Breast epithelium (tissue), 4 donors: ENCODE measurements around the gene BARHL1. TPM values are rescaled to one million over a fixed set of nuclear protein-coding genes. Genes with fewer than 3 reads are reported as not detected.

ENCODE experiments used
- DNase-seq, 2 donors: peaks; one replicate each; pipeline ENCODE4 v3.0.0-alpha.2; 2019; ENCODE audit warnings: low spot score in 2 of 2
- H3K27ac ChIP-seq, 2 donors: fragments of 200-600 bp; sonication (generic) in 1 of 2; one replicate each; pipeline ENCODE4 v1.5.1; 2016 to 2019; ENCODE audit warnings: mild to moderate bottlenecking in 1 of 2
- H3K27me3 ChIP-seq, 2 donors: fragments of 200-600 bp; sonication (generic) in 1 of 2; one replicate each; pipeline versions ENCODE4 v1.5.1 to v1.6.0; 2017 to 2019; ENCODE audit warnings: control low read depth in 1 of 2, mild to moderate bottlenecking in 1 of 2
- H3K36me3 ChIP-seq: fragments of 200-600 bp; one replicate; pipeline ENCODE4 v1.5.1; 2019
- H3K4me1 ChIP-seq, 2 donors: fragments of 200-600 bp; sonication (generic); one replicate each; pipeline ENCODE4 v1.5.1; 2016 to 2019; ENCODE audit warnings: control low read depth in 1 of 2
- H3K4me3 ChIP-seq, 3 donors: fragments of 200-600 bp; sonication (generic); 1 replicate in 2 of 3; 2 replicates in 1 of 3; pipeline ENCODE4 v1.5.1; 2016 to 2019; ENCODE audit warnings: mild to moderate bottlenecking in 3 of 3, moderate library complexity in 2 of 3
- H3K9me3 ChIP-seq, 2 donors: fragments of 200-600 bp; sonication (generic) in 1 of 2; one replicate each; pipeline ENCODE4 v1.5.1; 2016 to 2019; ENCODE audit warnings: control low read depth in 1 of 2
- CTCF ChIP-seq, 3 donors: fragments of 450-650 bp; IDR thresholded peaks; one replicate each; pipeline ENCODE4 v1.5.1; 2016 to 2017; ENCODE audit warnings: antibody characterized with exemption in 3 of 3, mild to moderate bottlenecking in 3 of 3, moderate library complexity in 3 of 3
- POLR2A ChIP-seq: fragments of 450-650 bp; IDR thresholded peaks from one replicate; pipeline ENCODE4 v1.6.1; 2016; ENCODE audit warnings: antibody characterized with exemption, mild to moderate bottlenecking, moderate library complexity
- POLR2AphosphoS5 ChIP-seq, 3 donors: sonication (generic); formaldehyde crosslinking; IDR thresholded peaks; one replicate each; pipeline ENCODE4 v1.6.1; 2017; ENCODE audit warnings: antibody characterized with exemption in 3 of 3
- intact Hi-C: fragments of 100-400 bp; cut with DNase I; formaldehyde crosslinking; loops from one replicate; pipeline ENCODE4 v1.15.1; 2023; ENCODE audit warnings: low total_unique reads
- total RNA-seq, 3 donors: library from RNA; depleted of rRNA; stranded (reverse); fragments of >200 nt; gene quantifications; one replicate each; pipeline ENCODE4 v1.1.0, GENCODE V29; 2016

BARHL1 gene
- total RNA-seq, 3 donors from 2014 or later, result not detected

- no peak overlapping the region for H3K4me3 ChIP-seq
- DNase-seq, result no peak
- no peaks in the 10 kb centered on the region for H3K4me1 ChIP-seq
- H3K27ac ChIP-seq, result no peak overlapping the region
- intact Hi-C loops, result no loop called here
- H3K36me3 ChIP-seq, result no peaks in the 10 kb centered on the region
- peaks cover 0 to 13% of the 10 kb centered on the region in 2 donors for H3K27me3 ChIP-seq
- no peaks in the 10 kb centered on the region for H3K9me3 ChIP-seq
- TF ChIP-seq POLR2AphosphoS5 (IDR thresholded peaks at IDR 0.05) (no peak), POLR2A (no peak), CTCF (IDR thresholded peaks at IDR 0.05) (no peak)
Observed at GRCh38 chr9:132556235-132556634, 26.2 kb upstream of the BARHL1 start.

DNA sequence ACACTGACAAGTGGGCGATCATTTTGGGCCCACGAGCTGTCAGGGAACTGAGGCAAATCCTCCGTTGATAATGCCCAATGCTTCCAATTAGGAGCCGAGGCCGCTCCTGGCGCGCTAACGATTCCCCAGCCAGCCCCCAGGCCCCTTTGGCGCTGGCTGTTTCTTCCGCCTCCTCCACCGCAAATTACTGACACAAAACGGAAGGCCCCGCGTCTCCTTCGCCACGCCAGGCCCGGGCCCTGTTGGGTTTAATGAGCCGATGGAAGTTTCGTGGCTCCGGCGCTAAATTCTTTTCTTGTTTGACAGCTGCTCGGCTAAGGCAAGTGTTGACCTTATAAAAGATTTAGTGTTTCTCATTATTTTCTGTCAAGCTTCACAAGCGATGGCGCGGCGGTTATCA is 25.7 kb upstream of the BARHL1 start:
- Histone ChIP-seq H3K4me1 (no peaks in the 10 kb centered on the region), H3K27ac (no peak overlapping the region), H3K9me3 (no peaks in the 10 kb centered on the region), H3K4me3 (no peak overlapping the region), H3K36me3 (no peaks in the 10 kb centered on the region), H3K27me3 (peaks cover 0 to 13% of the 10 kb centered on the region in 2 donors)
- no peak for DNase-seq
- TF ChIP-seq CTCF (IDR thresholded peaks at IDR 0.05), result no peak
- no peak for TF ChIP-seq POLR2A
- intact Hi-C loops, result no loop called here

GRCh38 chr9:132557159-132557558 is 25.2 kb upstream of the BARHL1 start:
- H3K27ac ChIP-seq, result no peak overlapping the region
- intact Hi-C loops, result no loop called here
- no peaks in the 10 kb centered on the region for H3K4me1 ChIP-seq
- TF ChIP-seq POLR2A (no peak), CTCF (IDR thresholded peaks at IDR 0.05) (no peak), POLR2AphosphoS5 (IDR thresholded peaks at IDR 0.05) (no peak)
- H3K9me3 ChIP-seq, result no peaks in the 10 kb centered on the region
- H3K36me3 ChIP-seq, result no peaks in the 10 kb centered on the region
- DNase-seq, result no peak
- H3K4me3 ChIP-seq, result no peak overlapping the region
- peaks cover 0 to 13% of the 10 kb centered on the region in 2 donors for H3K27me3 ChIP-seq

DNA sequence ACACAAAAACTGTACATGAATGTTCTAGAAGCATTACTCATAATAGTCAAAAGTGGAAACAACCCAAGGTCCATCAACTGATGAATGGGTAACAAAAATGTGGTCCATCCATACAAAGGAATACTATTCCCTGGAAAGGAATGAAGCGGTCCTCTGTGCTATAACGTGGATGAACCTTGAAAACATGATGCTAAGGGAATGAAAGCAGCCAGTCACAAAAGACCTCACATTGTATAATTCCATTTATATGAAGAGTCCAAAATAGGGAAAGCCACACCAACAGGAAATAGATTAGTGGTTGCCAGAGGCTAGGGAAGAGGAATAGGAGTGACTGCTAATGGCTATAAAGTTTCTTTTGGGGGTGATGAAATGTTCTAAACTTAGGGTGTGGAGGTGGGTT is 22.7 kb upstream of the BARHL1 start:
- intact Hi-C loops, result no loop called here
- Histone ChIP-seq H3K36me3 (no peaks in the 10 kb centered on the region), H3K27ac (no peak overlapping the region), H3K4me1 (no peaks in the 10 kb centered on the region), H3K27me3 (peaks cover 0 to 9% of the 10 kb centered on the region in 2 donors), H3K4me3 (no peak overlapping the region), H3K9me3 (no peaks in the 10 kb centered on the region)
- DNase-seq, result no peak
- TF ChIP-seq POLR2AphosphoS5 (IDR thresholded peaks at IDR 0.05) (no peak), CTCF (IDR thresholded peaks at IDR 0.05) (no peak), POLR2A (no peak)

DNA sequence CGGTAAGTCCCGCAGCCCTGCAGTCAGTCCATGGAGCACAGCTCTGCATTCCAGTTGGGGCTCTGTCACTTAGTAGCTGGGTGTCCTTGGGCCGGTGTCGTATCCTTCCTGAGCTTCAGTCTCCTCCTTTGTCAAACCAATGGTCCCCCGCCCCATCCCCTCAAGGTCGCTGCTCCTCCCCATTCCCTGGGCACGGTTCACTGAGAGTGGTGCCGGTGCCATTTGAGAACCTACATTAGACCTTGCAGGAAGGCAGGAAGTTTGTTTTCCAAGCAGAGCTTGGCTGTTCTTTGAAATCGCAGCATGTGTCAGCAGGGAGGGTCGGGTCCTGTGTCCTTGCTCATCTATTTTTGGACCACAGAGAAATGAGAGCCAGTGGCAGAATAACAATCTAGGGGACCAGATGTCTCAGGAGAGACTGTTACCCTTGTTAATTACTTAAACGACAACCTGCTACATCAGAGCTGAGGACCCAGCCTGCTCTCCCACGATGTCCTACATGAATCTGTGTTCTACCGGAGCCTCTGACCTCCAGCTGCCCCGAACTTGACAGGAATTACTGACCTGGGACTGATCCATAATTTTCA is 21.7 kb upstream of the BARHL1 start:
- no peak for DNase-seq
- H3K27me3 ChIP-seq, result peaks cover 0 to 7% of the 10 kb centered on the region in 2 donors
- H3K4me3 ChIP-seq, result no peak overlapping the region
- H3K9me3 ChIP-seq, result no peaks in the 10 kb centered on the region
- no peaks in the 10 kb centered on the region for H3K36me3 ChIP-seq
- intact Hi-C loops, result no loop called here
- H3K27ac ChIP-seq, result no peak overlapping the region
- no peak for TF ChIP-seq POLR2A
- H3K4me1 ChIP-seq, result no peaks in the 10 kb centered on the region

- intact Hi-C loops, result no loop called here
- no peak for DNase-seq
- Histone ChIP-seq H3K27me3 (no peaks in the 10 kb centered on the region), H3K4me1 (no peaks in the 10 kb centered on the region), H3K4me3 (no peak overlapping the region), H3K36me3 (no peaks in the 10 kb centered on the region), H3K9me3 (no peaks in the 10 kb centered on the region), H3K27ac (no peak overlapping the region)
- no peak for TF ChIP-seq CTCF (IDR thresholded peaks at IDR 0.05)
- no peak for TF ChIP-seq POLR2A
- TF ChIP-seq POLR2AphosphoS5 (IDR thresholded peaks at IDR 0.05), result no peak
Observed at GRCh38 chr9:132562306-132562573, 20.2 kb upstream of the BARHL1 start.
